Lower lobe of right lung (tissue), 2 donors: ENCODE measurements around the gene HRG. TPM values are rescaled to one million over a fixed set of nuclear protein-coding genes. Genes with fewer than 3 reads are reported as not detected.
A peak's percentile ranks its signal among the peaks of the same experiment; 100 is the strongest.

Experiments used
- ATAC-seq, 2 donors: fragments of 200-7000 bp; cut with Tn5 transposase; one replicate each; pipeline ENCODE4 v1.9.1; 2020 to 2022; ENCODE audit warnings: mild to moderate bottlenecking in 2 of 2, moderate library complexity in 2 of 2
- DNase-seq: peaks from one replicate; pipeline ENCODE4 v3.0.0-alpha.2; 2020
- H3K27ac ChIP-seq: fragments of 200-600 bp; one replicate; pipeline ENCODE4 v1.8.0; 2022
- H3K27me3 ChIP-seq: fragments of 200-600 bp; one replicate; pipeline ENCODE4 v1.8.0; 2022; ENCODE audit warnings: low read depth
- H3K36me3 ChIP-seq: fragments of 200-600 bp; one replicate; pipeline ENCODE4 v1.8.0; 2022; ENCODE audit warnings: mild to moderate bottlenecking
- H3K4me1 ChIP-seq: fragments of 200-600 bp; one replicate; pipeline ENCODE4 v1.8.0; 2022
- H3K4me3 ChIP-seq: fragments of 200-600 bp; one replicate; pipeline ENCODE4 v1.8.0; 2022; ENCODE audit warnings: mild to moderate bottlenecking
- H3K9me3 ChIP-seq: fragments of 200-600 bp; one replicate; pipeline ENCODE4 v1.8.0; 2022
- intact Hi-C: fragments of 100-400 bp; cut with DNase I; formaldehyde crosslinking; loops from one replicate; pipeline ENCODE4 v1.11.0; 2022
- long read RNA-seq: library from polyadenylated mRNA; unstranded; transcript quantifications from one replicate; pipeline ENCODE4 v2.0.0, GENCODE V29; 2021
- total RNA-seq: library from RNA; stranded (reverse); fragmentation: NEBNext Ultra II Directional; extraction: Animal tissue kit (Norgen Biotek cat#: 25700); gene quantifications from one replicate; pipeline ENCODE4 v1.2.1, GENCODE V29; 2021
- TF ChIP-seq, protein P1 (sequence below): fragments of 200-600 bp; IDR thresholded peaks from one replicate; pipeline ENCODE4 v1.8.0; 2022; ENCODE audit warnings: antibody characterized with exemption, mild to moderate bottlenecking
- donor health status: DM: no; HTN: yes; CAD: no; lungs with severe emphysema.

Gene HRG, protein sequence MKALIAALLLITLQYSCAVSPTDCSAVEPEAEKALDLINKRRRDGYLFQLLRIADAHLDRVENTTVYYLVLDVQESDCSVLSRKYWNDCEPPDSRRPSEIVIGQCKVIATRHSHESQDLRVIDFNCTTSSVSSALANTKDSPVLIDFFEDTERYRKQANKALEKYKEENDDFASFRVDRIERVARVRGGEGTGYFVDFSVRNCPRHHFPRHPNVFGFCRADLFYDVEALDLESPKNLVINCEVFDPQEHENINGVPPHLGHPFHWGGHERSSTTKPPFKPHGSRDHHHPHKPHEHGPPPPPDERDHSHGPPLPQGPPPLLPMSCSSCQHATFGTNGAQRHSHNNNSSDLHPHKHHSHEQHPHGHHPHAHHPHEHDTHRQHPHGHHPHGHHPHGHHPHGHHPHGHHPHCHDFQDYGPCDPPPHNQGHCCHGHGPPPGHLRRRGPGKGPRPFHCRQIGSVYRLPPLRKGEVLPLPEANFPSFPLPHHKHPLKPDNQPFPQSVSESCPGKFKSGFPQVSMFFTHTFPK
- not detected for total RNA-seq
- long read RNA-seq, result 0 reads

DNA sequence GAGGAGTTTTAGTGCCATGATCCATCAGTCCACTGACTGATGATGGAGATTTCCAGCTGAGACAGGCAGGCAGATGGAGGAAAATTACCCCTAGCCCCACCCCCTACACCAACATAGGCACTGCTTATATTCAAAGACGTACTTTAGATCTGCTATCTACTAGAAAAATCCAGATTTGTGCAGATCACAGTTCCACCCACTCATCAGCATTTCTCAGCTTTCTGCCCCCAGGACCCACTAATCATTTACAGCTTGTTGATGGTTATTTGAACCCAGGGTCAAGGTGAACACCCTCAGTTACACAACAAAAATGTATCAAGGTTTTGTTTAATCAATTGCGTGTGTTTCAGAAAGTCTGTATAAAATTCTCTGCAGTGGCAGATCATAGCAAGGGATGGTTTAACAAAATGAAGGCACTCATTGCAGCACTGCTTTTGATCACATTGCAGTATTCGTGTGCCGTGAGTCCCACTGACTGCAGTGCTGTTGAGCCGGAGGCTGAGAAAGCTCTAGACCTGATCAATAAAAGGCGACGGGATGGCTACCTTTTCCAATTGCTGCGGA lies at the start of gene HRG:
TSS of gene HRG (plus strand) at position 390 of the 564 bp plus-strand sequence. CDS start at position 408, 18 bp downstream.
- intact Hi-C loops, result no loop called here
- ATAC-seq, result no peak
- H3K4me3 ChIP-seq, result no peak within 1 kb of the TSS
- TF ChIP-seq, protein P1, sequence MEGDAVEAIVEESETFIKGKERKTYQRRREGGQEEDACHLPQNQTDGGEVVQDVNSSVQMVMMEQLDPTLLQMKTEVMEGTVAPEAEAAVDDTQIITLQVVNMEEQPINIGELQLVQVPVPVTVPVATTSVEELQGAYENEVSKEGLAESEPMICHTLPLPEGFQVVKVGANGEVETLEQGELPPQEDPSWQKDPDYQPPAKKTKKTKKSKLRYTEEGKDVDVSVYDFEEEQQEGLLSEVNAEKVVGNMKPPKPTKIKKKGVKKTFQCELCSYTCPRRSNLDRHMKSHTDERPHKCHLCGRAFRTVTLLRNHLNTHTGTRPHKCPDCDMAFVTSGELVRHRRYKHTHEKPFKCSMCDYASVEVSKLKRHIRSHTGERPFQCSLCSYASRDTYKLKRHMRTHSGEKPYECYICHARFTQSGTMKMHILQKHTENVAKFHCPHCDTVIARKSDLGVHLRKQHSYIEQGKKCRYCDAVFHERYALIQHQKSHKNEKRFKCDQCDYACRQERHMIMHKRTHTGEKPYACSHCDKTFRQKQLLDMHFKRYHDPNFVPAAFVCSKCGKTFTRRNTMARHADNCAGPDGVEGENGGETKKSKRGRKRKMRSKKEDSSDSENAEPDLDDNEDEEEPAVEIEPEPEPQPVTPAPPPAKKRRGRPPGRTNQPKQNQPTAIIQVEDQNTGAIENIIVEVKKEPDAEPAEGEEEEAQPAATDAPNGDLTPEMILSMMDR, result no peak
- H3K4me1 ChIP-seq, result no peaks in the 10 kb centered on the region
- H3K9me3 ChIP-seq, result no peaks in the 10 kb centered on the region
- no peak within 1 kb of the TSS for H3K27ac ChIP-seq
- H3K36me3 ChIP-seq, result no peaks in the 10 kb centered on the region
- no peaks in the 10 kb centered on the region for H3K27me3 ChIP-seq
- no peak for DNase-seq

DNA sequence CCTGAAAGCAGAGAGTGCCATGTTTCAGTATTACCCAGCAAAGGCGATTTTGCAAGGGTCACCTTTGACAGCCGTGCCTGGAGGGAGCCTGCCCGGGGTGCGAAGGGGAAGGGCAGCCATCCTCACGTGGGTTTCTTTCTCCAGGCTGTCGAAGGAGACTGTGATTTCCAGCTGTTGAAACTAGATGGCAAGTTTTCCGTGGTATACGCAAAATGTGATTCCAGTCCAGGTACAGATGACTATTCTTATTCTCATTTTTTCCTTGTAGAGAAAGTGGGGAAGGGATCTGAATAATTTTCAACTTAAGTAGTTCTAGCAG lies 49.6 kb upstream of the HRG start:
- DNase-seq (no peak), ATAC-seq (no peak)
- Histone ChIP-seq H3K27me3 (peaks cover 28% of the 10 kb centered on the region), H3K9me3 (no peaks in the 10 kb centered on the region), H3K27ac (no peak overlapping the region), H3K4me3 (no peak overlapping the region), H3K4me1 (peaks cover 11% of the 10 kb centered on the region), H3K36me3 (no peaks in the 10 kb centered on the region)
- intact Hi-C loops, result loop anchor here (10.0 kb wide), 1 partner anchor 209 kb away; no protein-coding TSS in a partner anchor
- TF ChIP-seq, protein P1, result no peak

DNA sequence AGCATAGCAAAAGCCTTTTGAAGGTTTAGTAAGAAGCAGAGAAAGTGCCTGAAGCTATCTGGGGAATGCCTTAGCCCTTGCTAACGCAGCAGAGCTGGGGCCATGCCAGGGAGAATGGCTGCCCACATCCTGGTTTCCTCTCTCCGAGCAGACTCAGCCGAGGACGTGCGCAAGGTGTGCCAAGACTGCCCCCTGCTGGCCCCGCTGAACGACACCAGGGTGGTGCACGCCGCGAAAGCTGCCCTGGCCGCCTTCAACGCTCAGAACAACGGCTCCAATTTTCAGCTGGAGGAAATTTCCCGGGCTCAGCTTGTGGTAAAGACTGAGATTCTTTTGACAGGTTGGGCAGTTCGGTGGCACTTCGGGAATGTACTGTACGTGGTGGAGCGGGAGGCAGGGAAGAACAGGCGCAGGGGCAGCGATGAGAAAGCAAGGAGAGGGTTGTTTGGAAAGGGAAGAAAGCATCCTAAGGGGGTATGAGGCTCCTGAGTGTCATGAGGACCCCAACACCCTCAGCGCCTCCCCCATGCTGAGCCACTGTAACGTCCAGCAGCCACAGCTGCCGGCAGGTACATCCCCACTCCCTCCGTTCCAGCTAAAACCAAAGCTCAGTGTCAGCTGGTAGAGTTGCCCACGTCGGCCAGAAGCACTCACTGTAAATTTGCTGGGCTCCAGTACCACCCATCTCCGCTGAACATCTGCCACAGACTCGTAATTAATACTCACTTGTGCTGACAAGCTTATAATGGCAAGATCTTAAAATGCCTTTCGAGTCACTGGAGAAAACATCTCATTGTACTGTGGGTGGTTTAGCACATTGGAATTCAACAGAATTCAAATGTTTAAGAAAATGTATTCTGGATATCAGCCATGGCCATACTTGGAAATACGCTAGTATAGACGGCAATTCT lies 48.5 kb upstream of the HRG start:
- H3K27me3 ChIP-seq, result peaks cover 28% of the 10 kb centered on the region
- intact Hi-C loops, result loop anchor here (10.0 kb wide), 1 partner anchor 208 kb away; no protein-coding TSS in a partner anchor
- no peak overlapping the region for H3K4me3 ChIP-seq

DNA sequence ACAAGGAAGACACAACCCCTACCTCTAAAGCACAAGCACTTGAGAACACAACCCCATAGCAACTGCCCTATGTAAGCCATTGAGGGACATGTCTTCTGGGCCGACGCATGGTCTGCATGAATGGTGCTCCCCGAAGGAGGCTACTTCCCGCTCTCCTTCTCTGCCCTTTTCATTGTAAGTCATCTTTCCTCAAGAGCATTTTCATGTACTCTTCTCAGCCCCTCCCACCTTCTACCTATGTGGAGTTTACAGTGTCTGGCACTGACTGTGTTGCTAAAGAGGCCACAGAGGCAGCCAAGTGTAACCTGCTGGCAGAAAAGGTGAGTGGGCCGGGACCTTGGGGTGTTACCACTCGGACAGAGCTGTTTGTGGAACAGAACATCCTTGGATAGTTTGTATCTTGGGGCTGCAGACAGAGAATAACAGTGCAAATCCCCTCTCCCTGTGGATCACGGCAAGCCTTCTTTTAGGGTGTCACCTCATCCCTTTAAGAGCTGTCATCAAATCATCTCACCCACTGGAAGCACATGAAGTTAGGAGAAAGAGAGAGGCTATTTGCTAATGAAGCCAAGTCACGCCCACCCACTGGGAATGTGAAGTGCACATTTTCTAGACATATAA lies 47.4 kb upstream of the HRG start:
- Histone ChIP-seq H3K27ac (no peak overlapping the region), H3K4me3 (no peak overlapping the region), H3K4me1 (peaks cover 11% of the 10 kb centered on the region), H3K27me3 (peaks cover 28% of the 10 kb centered on the region), H3K9me3 (no peaks in the 10 kb centered on the region), H3K36me3 (no peaks in the 10 kb centered on the region)
- intact Hi-C loops, result loop anchor here (10.0 kb wide), 1 partner anchor 206 kb away; no protein-coding TSS in a partner anchor
- TF ChIP-seq, protein P1, result no peak
- ATAC-seq (no peak), DNase-seq (no peak)

More for the DNA sequence above, 48.5 kb upstream of the HRG start:
- H3K4me1 ChIP-seq, result peaks cover 11% of the 10 kb centered on the region
- peak; percentile 92 for DNase-seq
- H3K9me3 ChIP-seq, result no peaks in the 10 kb centered on the region
- H3K36me3 ChIP-seq, result no peaks in the 10 kb centered on the region
- ATAC-seq, result peak; percentile 97
- H3K27ac ChIP-seq, result no peak overlapping the region
- TF ChIP-seq, protein P1, result peak; percentile 91
